T-cell (primary cell): Measurements from ENCODE around the gene DRD4. TPM values are rescaled to one million over a fixed set of nuclear protein-coding genes. Genes with fewer than 3 reads are reported as not detected.

Experiments used
- ATAC-seq, 4 experiments: fragments of 200-7000 bp in 3 of 4; fragments of 150-1000 bp in 1 of 4; cut with Tn5 transposase; replicated peaks in 1 of 4; 1 replicate in 3 of 4; 2 replicates in 1 of 4; pipeline ENCODE4 v1.10.0; 2021; ENCODE audit warnings: moderate library complexity in 3 of 4, mild to moderate bottlenecking in 2 of 4, moderate number of reproducible peaks in 1 of 4
- CTCF ChIA-PET, 2 donors: fragments of 300-600 bp; sonication (Branson Sonifier 250); formaldehyde crosslinking; loops; one replicate each; lab custom pipeline; 2022; ENCODE audit warnings: antibody characterized with exemption in 2 of 2; lab: Charles Lee
- POLR2A ChIA-PET, 2 donors: fragments of 300-600 bp; sonication (Branson Sonifier 250); formaldehyde crosslinking; loops; one replicate each; lab custom pipeline; 2022; ENCODE audit warnings: antibody characterized with exemption in 2 of 2; lab: Charles Lee
- DNase-seq, 35 experiments: peaks; one replicate each; pipeline versions ENCODE4 v3.0.0 to v3.0.0-alpha.2; 2013 to 2023
- H3K27ac ChIP-seq: one replicate; pipeline ENCODE4 v1.5.1; 2013; ENCODE audit warnings: low read length
- H3K27me3 ChIP-seq, 2 experiments: replicated peaks in 1 of 2; 1 replicate in 1 of 2; 2 replicates in 1 of 2; pipeline versions ENCODE4 v1.6.1 to v1.7.0; 2013; ENCODE audit warnings: low read length in 1 of 2, mixed read lengths in 1 of 2; ENCODE audit not compliant: control insufficient read depth in 2 of 2, insufficient read depth in 2 of 2; ENCODE audit errors: extremely low read depth in 1 of 2
- H3K36me3 ChIP-seq, 2 donors: 1 replicate in 1 of 2; 2 replicates in 1 of 2; pipeline versions ENCODE4 v1.6.1 to v1.7.0; 2013; ENCODE audit warnings: low read length in 1 of 2; ENCODE audit not compliant: control insufficient read depth in 2 of 2, insufficient read depth in 1 of 2; ENCODE audit errors: extremely low read depth in 1 of 2
- H3K4me1 ChIP-seq, 2 experiments: 1 replicate in 1 of 2; 2 replicates in 1 of 2; pipeline versions ENCODE4 v1.6.1 to v1.7.0; 2013; ENCODE audit warnings: low read length in 2 of 2, mixed read lengths in 1 of 2; ENCODE audit not compliant: insufficient read depth in 2 of 2, control insufficient read depth in 1 of 2; ENCODE audit errors: extremely low read depth in 1 of 2
- H3K4me3 ChIP-seq, 2 donors: 1 replicate in 1 of 2; 2 replicates in 1 of 2; pipeline versions ENCODE4 v1.5.1 to v1.7.0; 2013; ENCODE audit warnings: mild to moderate bottlenecking in 2 of 2, low read length in 1 of 2, moderate library complexity in 1 of 2; ENCODE audit not compliant: control insufficient read depth in 1 of 2; ENCODE audit errors: extremely low read depth in 1 of 2
- H3K9me3 ChIP-seq: 2 replicates; pipeline ENCODE4 v1.7.0; 2013
- H3K27ac Mint-ChIP-seq, 2 donors: one replicate each; pipeline ENCODE4 v1.8.0; 2020 to 2021; ENCODE audit warnings: mild to moderate bottlenecking in 2 of 2, mixed read lengths in 2 of 2
- H3K27me3 Mint-ChIP-seq, 2 donors: one replicate each; pipeline ENCODE4 v1.8.0; 2021 to 2022; ENCODE audit warnings: mixed read lengths in 2 of 2
- H3K36me3 Mint-ChIP-seq: one replicate; pipeline ENCODE4 v1.8.0; 2021; ENCODE audit warnings: mixed read lengths
- H3K4me1 Mint-ChIP-seq, 3 donors: one replicate each; pipeline ENCODE4 v1.8.0; 2020 to 2022; ENCODE audit warnings: mixed read lengths in 3 of 3, mild to moderate bottlenecking in 1 of 3
- H3K4me3 Mint-ChIP-seq, 3 donors: one replicate each; pipeline ENCODE4 v1.8.0; 2020 to 2022; ENCODE audit warnings: mild to moderate bottlenecking in 3 of 3, mixed read lengths in 3 of 3, moderate library complexity in 3 of 3
- H3K9me3 Mint-ChIP-seq, 3 donors: one replicate each; pipeline ENCODE4 v1.8.0; 2020 to 2022; ENCODE audit warnings: mixed read lengths in 3 of 3
- WGBS: methylation state at CpG from one replicate; pipeline ENCODE4 v1.1.5; 2013; ENCODE audit warnings: missing lambda C conversion rate; ENCODE audit not compliant: insufficient coverage; 5-methylcytosine and 5-hydroxymethylcytosine counted together
- total RNA-seq, 35 experiments: library from RNA in 6 of 35; stranded (reverse) in 6 of 35; fragments of 120-200 nt in 1 of 35; gene quantifications; one replicate each; pipeline versions ENCODE4 v1.2.1 to v1.2.4 and lab custom pipeline; 2013 to 2026

The DRD4 gene
- total RNA-seq, 5 donors from 2014 or later (not counting 1 experiment from before 2014, with no cell fraction given), result 0.49 to 1.3 (median 0.98) TPM

DNA sequence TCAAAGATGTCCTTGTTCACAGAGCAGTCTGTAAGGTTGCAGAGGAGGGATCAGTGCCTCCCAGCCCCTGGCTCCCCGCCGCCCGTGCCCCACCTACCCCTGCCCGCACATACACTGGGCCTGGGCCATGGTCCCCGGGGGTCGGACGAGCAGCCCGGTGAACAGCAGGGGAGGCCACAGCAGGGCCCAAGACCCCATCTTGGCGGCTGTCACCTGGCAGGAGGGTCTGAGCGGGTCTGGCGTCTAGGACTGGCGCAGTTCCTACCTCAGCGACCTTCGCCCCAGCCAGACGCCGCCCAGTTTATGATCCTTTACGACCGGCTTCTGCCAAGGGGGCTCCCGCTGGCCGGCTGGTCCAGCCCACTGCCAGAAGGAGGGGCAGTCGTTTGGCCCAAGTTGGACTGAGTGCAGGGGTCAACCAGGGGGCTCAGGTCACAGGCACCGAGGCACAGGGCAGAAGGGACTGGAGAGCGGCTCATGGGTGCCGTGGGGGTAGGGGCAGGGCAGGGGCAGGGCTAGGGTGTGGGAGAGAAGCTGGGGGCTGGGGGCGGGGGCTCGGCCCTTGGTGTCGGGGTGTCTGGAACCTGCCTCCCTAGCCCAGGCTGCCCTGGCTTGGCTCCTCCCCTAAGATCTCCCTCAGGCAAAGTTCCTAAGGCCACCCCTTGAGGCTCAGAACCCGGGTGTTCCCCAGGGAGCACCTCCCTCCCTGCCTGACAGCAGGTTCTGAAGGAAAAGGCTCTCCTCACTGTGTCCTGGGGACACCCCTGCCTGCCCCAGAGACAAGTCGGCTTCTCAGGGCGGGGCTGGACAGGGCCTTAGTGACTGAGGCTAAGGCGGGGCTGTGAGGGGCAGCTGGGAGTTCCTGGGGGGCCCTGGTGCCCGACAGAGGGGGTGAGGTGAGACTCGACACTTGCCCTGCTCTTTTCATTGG, 12.1 kb upstream of the DRD4 start, which contains the start of gene CDHR5:
Gene CDHR5, minus strand, starts transcription at position 251 of the 931 bp plus-strand sequence. Its CDS starts 53 bp downstream, at position 198.
- Histone ChIP-seq H3K9me3 (no peaks in the 10 kb centered on the region), H3K27me3 (peaks cover 0 to 64% of the 10 kb centered on the region in 2 experiments), H3K4me1 (peaks cover 6 to 20% of the 10 kb centered on the region in 2 experiments), H3K4me3 (no peak within 1 kb of the TSS), H3K36me3 (no peaks in the 10 kb centered on the region), H3K27ac (no peak within 1 kb of the TSS)
- Mint-ChIP-seq H3K4me3 (no peak within 1 kb of the TSS), H3K27ac (no peak within 1 kb of the TSS), H3K9me3 (no peaks in the 10 kb centered on the region), H3K36me3 (no peaks in the 10 kb centered on the region), H3K4me1 (peaks cover 19 to 21% (median 20%) of the 10 kb centered on the region in 3 donors), H3K27me3 (peaks cover 22 to 33% of the 10 kb centered on the region in 2 donors)
- 93% methylated on average over 27 of the region's 33 CpGs for WGBS
- ChIA-PET CTCF (no interaction called here), POLR2A (no interaction called here)
- DNase-seq (no peak), ATAC-seq (no peak)

DNA sequence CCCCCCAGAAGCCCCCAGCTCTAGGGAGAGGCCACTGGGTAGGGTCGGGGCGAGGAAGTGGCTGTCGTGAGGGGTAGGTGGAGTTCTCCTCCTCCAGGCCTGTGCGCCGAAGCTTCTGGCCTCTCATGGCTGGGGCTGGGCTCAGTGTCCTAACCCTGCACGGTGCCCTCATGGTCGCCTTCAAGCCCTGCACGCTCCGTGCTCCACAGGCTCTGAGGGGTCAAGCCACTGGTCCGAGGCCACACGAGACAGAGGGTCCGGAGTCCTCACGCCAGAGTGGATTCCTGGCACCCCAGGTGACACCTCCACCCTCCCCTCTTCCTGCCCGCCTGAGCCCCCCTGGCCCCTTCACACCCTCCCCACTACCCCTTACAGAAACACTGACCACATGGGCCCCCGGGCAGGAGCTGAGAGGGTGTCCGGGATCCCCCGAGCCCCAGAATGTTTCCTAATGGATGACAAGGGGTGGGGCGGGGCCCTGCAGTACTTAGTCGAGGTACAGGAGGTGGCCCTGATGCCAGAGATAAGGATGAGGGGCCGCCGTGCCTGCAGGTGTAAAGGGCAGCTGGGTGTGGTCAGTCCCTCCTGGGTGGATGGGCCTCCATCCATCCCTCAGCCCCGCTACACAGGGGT, 11.3 kb upstream of the DRD4 start:
- Histone ChIP-seq H3K27me3 (peaks cover 0 to 66% of the 10 kb centered on the region in 2 experiments), H3K9me3 (no peaks in the 10 kb centered on the region), H3K36me3 (no peaks in the 10 kb centered on the region), H3K4me3 (no peak overlapping the region), H3K4me1 (peaks cover 6 to 20% of the 10 kb centered on the region in 2 experiments), H3K27ac (no peak overlapping the region)
- Mint-ChIP-seq H3K27ac (no peak overlapping the region), H3K27me3 (peaks cover 22 to 33% of the 10 kb centered on the region in 2 donors), H3K36me3 (no peaks in the 10 kb centered on the region), H3K4me3 (no peak overlapping the region), H3K4me1 (peaks cover 19 to 21% (median 20%) of the 10 kb centered on the region in 3 donors), H3K9me3 (no peaks in the 10 kb centered on the region)
- no peak for DNase-seq
- POLR2A ChIA-PET, result no interaction called here
- ATAC-seq, result no peak
- CTCF ChIA-PET, result no interaction called here
- WGBS, result 86% methylated on average over 14 of the region's 22 CpGs

DNA sequence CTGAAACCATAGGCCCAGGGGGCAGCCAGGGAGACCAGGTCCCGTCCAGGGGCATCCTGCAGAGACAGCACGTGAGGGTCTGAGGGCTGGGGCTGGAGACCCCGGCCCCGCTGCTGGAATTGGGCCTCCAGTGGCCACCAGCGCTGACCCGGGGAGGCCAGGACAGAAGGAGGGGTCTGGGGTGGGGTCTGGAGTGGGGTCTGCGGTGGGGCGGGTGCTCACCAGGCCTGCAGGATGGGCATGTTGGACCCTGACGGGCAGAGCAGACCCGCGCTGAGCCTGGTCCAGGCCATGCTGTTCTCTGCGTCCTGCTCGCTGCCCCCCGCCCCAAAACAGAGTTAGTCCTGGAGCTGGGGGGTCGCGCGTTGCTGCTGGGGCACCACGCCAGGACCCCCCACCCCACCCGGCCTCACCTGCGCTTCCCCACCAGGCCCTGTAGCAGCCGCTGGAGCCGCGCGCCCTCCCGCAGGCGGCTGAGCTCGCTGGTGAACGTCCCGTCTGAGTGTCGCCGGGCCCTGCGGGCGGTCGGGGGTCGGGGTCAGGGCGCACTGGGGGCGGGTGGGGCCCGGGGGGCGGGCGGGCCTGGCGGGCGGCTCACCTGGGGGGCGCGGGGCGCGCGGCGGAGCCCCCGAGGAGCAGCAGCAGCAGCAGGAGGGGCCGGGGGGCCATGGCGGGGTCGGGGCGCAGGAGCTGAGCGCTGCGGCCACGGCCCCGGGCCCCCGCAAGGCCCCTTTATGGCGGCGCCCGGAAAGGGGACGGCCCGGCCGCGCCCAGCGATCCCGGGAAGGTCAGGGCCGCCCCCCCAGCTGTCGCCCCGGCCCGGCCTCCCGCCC, 10.4 kb upstream of the DRD4 start, which contains the start of gene SCT:
Gene SCT, minus strand, starts transcription at position 707 of the 833 bp plus-strand sequence. Its CDS starts 38 bp downstream, at position 669.
- 8% methylated on average over 72 of the region's 72 CpGs for WGBS
- Mint-ChIP-seq H3K27me3 (peaks cover 22 to 33% of the 10 kb centered on the region in 2 donors), H3K4me1 (peaks cover 19 to 21% (median 20%) of the 10 kb centered on the region in 3 donors), H3K4me3 (peak within 1 kb of the TSS in 2 of 3 donors; percentile 3 to 71), H3K27ac (no peak within 1 kb of the TSS), H3K36me3 (no peaks in the 10 kb centered on the region), H3K9me3 (no peaks in the 10 kb centered on the region)
- Histone ChIP-seq H3K36me3 (no peaks in the 10 kb centered on the region), H3K27me3 (peaks cover 0 to 66% of the 10 kb centered on the region in 2 experiments), H3K9me3 (no peaks in the 10 kb centered on the region), H3K27ac (no peak within 1 kb of the TSS), H3K4me1 (peaks cover 6 to 20% of the 10 kb centered on the region in 2 experiments), H3K4me3 (no peak within 1 kb of the TSS)
- DNase-seq (no peak), ATAC-seq (no peak)
- ChIA-PET CTCF (interaction anchor here in 1 of 2 donors (0.6 kb wide), 1 partner anchor 72 kb away, joined by 3 read pairs; no protein-coding TSS in a partner anchor), POLR2A (no interaction called here)

DNA sequence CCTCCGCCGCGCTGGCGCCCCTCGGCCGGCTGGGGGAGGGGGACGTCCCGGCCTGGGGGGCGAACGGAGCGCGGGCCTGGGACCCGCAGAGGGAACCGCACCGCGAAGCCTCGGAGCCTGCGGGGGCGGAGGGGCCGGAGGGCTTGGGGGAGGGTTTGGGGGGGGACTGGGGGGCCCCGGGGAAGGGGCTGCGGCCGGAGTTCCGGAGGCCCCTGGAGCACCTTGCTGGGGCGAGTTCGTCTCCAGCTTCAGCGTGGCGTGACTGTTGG, 9.8 kb upstream of the DRD4 start:
- Histone ChIP-seq H3K9me3 (no peaks in the 10 kb centered on the region), H3K36me3 (no peaks in the 10 kb centered on the region), H3K4me1 (peaks cover 6 to 20% of the 10 kb centered on the region in 2 experiments), H3K27me3 (peaks cover 0 to 66% of the 10 kb centered on the region in 2 experiments), H3K4me3 (no peak overlapping the region), H3K27ac (no peak overlapping the region)
- ChIA-PET POLR2A (no interaction called here), CTCF (no interaction called here)
- WGBS, result 49% methylated on average over 7 of the region's 28 CpGs
- no peaks in the 10 kb centered on the region for H3K36me3 Mint-ChIP-seq
- peaks cover 19 to 21% (median 20%) of the 10 kb centered on the region in 3 donors for H3K4me1 Mint-ChIP-seq
- H3K4me3 Mint-ChIP-seq, result no peak overlapping the region
- no peak overlapping the region for H3K27ac Mint-ChIP-seq
- DNase-seq (no peak), ATAC-seq (no peak)
- no peaks in the 10 kb centered on the region for H3K9me3 Mint-ChIP-seq
- peaks cover 22 to 33% of the 10 kb centered on the region in 2 donors for H3K27me3 Mint-ChIP-seq

DNA sequence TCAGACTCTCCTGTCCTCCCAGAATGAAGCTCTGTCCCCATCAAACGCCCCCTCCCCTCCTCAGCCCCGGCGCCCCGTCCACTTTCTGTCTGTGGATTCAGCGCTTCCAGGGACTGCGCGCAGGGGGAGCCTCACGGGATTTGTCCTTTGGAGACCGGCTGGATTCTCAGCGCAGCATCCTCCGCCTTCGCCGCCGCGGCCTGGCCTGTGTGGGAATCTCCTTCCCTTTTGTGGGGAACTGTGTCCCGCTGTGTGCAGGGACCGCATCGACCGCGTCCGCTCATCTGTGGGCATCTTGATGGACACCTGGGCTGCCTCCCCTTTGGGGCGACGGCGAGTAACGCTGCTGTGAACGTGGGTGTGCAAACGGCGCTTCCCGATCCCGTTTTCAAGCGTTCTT, 9.0 kb upstream of the DRD4 start:
- no peaks in the 10 kb centered on the region for H3K9me3 Mint-ChIP-seq
- no peak for DNase-seq
- CTCF ChIA-PET, result no interaction called here
- ATAC-seq, result no peak
- WGBS, result 97% methylated on average over 27 of the region's 31 CpGs
- H3K27me3 Mint-ChIP-seq, result peaks cover 22 to 35% of the 10 kb centered on the region in 2 donors
- H3K4me1 Mint-ChIP-seq, result peaks cover 19 to 21% (median 20%) of the 10 kb centered on the region in 3 donors
- H3K4me3 Mint-ChIP-seq, result peak overlapping the region in 1 of 3 donors; percentile 71
- Histone ChIP-seq H3K27me3 (peaks cover 0 to 66% of the 10 kb centered on the region in 2 experiments), H3K9me3 (no peaks in the 10 kb centered on the region), H3K4me1 (peaks cover 6 to 20% of the 10 kb centered on the region in 2 experiments), H3K4me3 (no peak overlapping the region), H3K27ac (no peak overlapping the region), H3K36me3 (no peaks in the 10 kb centered on the region)
- no peaks in the 10 kb centered on the region for H3K36me3 Mint-ChIP-seq
- POLR2A ChIA-PET, result interaction anchor here in 1 of 2 donors (0.6 kb wide), 1 partner anchor 24 kb away, joined by 3 read pairs; no protein-coding TSS in a partner anchor
- H3K27ac Mint-ChIP-seq, result no peak overlapping the region
